ENCODE results near the gene PXYLP1.

The PXYLP1 gene

GRCh38 chr3:141250828-141251227 lies 19.2 kb downstream of the PXYLP1 start:
- no peak for DNase-seq

- DNase-seq, result no peak
These were observed 21.7 kb downstream of the PXYLP1 start for GRCh38 chr3:141253326-141253725.

- DNase-seq, result no peak
These were observed 22.2 kb downstream of the PXYLP1 start for GRCh38 chr3:141253811-141254210.

DNA sequence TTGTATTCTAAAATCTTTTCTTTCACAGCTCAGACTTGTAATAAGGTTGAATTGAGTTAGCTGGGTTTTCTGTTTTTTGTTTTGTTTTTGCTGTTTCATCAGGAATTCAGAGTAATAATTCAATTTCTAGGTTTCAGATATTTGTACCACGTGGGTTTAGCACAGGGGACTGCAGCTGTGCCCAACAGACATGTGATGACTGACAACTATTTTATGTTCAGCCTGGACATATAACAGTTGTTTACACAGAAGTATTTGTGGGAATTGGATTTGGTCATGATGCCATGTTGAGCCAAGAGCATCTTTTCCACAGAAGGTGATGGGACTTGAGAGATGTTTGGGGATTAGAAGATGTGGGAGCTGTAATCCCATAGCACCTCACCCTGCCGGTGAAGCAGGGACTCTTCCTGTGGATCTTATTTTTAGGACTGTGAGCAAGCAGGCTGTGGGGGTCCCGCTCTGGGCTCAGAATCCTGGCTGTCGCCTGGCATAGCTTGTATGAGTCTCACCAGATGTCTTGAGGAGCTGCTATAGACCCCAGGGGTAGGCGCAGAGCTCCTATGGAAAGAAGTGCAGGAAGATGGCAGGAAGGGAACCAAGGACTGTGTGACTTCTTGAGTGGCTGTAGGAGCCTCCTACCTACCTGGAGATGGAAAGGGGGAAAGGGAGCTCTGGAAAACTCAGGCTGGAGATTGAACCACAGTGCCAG lies 23.7 kb downstream of the PXYLP1 start:
- DNase-seq, result no peak

GRCh38 chr3:141255846-141256261 lies 24.2 kb downstream of the PXYLP1 start:
- DNase-seq, result no peak

- DNase-seq, result no peak
These were observed 25.2 kb downstream of the PXYLP1 start for GRCh38 chr3:141256820-141257219.

- no peak for DNase-seq
These were observed 26.3 kb downstream of the PXYLP1 start for GRCh38 chr3:141257961-141258360.

GRCh38 chr3:141258973-141259372 lies 27.3 kb downstream of the PXYLP1 start:
- no peak for DNase-seq

DNA sequence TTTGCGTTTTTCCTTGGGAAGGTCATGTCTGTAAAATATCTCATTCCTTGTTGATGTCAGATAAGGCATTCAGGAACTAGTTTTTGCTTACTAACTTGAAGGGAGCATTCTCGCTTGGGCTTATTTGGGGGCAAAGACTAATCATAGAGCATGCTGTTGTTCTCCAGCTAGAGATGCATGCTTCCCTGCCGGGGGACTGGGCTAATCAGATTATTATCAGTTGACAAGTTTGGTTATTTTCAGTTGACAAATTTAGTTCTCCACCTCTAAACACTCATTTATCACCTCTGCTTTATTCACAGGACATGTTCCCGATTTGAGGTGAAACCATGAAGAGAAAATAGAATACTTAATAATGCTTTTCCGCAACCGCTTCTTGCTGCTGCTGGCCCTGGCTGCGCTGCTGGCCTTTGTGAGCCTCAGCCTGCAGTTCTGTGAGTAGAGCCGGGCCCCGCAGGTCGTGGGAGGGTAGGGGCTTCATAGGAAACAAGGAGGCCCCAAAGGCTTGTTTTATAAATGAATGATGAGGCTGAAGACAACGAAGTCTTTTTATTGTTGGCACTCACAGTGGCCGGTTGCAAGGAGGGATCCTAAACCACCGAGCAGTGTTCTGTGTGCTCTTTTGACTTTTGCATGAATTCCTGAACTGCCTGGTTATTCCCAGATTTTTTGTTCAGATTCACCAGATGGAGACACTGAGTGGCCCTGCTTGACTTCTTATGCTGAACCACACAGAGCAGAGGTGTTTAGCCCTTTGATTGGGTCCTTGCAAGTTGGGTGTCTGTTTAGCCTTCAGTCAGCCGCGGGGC lies 28.4 kb downstream of the PXYLP1 start:
- DNase-seq, result no peak

DNA sequence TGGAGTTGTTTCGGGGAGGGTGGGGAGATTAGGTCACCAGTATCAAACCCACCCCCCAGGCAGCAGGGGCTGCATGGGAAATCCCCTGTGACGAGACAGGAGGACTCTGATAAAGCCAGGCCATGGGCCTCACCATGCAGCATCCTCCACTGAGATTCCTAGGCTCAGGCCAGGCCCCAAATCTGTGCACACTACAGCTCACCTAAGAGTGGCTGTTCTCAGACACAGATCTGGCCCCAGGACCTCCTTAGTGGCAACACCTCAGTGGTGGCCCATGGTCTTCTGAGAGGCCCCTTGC lies 29.0 kb downstream of the PXYLP1 start:
- no peak for DNase-seq

DNA sequence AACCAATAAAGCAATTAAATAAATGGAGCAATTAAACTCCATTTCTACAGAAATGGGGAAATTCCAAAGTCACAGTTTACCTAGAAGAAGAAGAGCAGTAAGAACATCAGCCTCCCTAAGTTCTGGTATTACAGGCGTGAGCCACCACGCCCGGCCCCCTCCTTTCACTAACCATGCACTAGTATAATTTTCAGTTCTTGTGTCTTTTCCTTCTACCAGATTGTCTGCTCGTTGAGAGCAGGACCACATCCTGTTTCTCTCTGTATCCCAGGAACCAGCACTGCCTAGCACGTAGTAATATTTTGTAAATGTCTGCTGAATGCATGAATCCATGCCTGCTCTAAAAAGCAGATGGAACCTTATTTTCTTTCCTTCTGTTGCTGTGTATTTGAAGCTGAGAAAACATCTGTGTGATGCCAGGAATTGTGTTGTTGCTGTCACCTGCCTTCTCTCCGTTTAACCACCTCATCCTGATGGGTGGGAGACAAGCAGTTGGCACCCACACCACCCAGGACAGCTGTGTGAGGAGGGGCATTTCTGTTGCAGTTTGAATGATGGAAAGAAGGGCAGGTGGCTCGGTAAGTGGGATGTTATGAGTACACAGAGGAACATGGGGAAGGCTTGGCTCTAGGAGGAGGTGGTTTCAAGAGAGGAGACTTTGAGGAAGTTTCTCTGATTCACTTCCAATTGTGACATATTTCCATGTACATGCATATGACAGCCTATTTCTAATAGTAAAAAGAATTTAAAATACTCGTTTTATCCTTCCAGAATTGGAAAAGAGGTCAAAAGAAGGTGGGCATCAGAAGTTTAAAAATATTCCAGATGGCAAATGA lies 30.1 kb downstream of the PXYLP1 start:
- no peak for DNase-seq

DNA sequence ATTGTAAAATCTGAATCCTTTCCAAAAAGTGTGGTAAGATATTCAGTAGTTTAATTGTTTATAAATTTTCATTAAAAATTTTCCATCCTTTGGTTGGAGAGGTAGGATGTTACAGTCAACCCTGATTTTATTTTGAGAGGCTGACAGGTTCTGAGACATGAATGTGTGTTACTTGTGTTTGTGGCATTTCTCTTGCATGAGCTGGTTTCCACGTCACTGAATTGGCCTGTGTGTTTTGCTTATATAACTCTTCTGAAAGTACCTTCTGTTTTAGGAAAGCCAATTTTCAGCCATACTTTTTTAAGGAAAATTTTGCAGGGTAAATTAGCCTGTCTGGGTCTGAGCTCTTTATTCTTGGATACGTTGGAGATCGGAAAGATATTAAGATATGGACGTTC lies 30.7 kb downstream of the PXYLP1 start:
- DNase-seq, result no peak

GRCh38 chr3:141266186-141266585 lies 34.6 kb downstream of the PXYLP1 start:
- no peak for DNase-seq

DNA sequence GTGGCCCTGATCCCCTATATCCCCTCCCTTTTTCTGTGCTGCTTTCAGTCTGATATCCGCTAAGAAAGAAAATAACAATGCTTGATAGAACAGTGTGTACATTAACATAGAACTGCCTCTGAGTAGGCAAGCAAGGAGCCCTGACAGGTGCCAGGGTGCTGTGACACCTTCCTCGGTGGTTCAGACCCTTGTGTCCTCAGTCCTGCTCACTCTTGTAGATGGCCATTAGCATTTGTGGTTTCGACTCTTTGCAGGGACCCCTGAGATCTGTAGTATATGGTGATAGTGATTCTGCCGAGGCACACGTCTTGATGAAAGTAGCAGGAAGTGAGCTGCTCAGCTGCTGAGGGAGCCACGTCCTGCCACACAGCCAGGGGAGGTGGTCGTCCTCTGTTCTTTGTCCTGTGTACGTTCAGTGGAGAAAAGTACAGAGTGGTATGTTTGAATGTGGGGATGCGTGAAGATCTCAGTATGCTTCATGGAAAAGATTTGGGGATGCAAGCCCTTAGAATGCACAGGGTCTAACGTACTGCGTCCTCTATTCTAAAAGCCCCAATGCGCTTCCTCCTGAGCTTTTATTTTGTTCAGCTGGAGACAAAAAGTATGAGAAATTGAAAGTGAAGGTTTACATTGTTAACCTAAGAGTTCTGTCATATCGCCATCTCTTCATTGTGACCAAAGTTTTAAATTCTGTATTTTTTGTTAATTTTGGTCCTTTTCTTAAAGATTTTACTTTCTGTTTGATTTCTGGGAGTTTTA lies 35.4 kb downstream of the PXYLP1 start:
- DNase-seq, result peak; percentile 24

GRCh38 chr3:141267629-141268028 lies 36.0 kb downstream of the PXYLP1 start:
- DNase-seq, result no peak

GRCh38 chr3:141268306-141268705 lies 36.7 kb downstream of the PXYLP1 start:
- no peak for DNase-seq

DNA sequence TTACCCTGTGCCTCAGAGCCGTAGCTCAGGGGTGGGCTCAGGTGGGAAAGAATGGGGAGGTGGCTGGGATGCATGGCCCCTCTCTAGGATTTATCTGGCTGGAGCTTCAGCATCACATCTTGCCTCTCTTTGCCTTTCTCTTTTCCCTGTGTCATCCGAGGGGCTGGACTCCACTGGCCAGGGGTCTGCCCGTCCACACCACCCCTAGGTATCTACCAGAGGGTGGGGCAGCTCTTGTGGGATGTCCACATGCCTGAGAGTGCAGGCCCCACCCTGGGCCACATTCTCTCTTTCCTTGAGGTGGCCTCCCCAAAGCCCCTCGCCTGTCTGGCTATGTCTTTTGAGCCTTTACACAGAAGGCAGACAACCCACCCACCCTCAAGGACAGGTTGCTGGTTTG lies 37.2 kb downstream of the PXYLP1 start:
- DNase-seq, result no peak

DNA sequence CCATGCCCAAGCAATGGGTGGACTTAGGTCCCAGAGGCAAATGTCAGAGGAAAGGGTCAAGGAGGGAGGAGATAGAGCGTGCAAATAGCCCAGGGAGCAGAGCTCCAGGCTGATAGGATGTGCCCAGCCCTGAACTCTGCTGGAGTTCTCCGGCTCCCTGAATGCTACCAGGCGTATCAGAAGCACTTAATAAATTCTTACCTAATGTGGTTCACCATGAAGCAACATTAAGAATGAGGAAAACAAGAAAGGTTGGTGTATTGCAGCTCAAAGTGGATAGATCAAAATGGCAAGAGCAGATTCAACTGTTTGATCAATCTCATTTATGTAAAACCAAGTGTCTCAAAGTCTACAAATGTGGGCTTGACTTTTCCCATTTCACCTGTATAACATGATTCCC lies 38.3 kb downstream of the PXYLP1 start:
- DNase-seq, result no peak

DNA sequence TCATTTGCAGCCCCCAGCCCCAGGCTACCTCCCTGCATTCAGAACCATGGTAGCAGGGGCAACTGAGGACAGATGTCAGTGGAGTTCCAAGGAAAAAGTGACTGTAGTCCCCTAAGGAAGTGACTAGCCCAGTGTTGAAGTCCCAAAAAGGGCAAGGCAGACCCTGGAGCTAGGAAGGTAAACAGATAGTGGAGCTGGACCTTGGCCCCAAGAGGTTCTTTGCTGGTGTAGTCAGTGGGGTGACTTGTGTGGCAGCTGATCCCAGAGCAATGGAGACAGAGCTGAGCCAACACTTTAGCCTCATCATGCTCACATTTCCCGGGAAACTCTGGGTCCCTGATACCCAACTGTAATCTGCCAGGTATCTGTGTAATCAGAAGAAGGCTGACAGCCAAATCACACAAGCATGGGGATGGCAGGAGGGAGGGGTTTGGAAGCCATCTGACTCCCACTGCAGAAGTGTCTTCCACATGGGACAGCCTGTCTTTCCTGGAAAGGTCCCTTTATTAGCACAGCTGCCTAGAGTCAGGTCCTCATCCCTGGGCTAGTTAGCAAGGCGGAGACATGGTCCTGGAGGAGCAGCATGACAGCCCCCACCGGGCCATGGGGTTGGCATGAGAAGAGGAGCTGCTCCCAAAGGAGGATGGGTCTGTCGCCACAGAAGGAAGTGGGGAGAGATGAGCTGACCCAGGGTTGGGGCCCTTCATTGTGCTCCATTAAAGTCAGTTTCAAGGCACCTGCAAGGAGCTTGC lies 39.8 kb downstream of the PXYLP1 start:
- DNase-seq, result no peak

DNA sequence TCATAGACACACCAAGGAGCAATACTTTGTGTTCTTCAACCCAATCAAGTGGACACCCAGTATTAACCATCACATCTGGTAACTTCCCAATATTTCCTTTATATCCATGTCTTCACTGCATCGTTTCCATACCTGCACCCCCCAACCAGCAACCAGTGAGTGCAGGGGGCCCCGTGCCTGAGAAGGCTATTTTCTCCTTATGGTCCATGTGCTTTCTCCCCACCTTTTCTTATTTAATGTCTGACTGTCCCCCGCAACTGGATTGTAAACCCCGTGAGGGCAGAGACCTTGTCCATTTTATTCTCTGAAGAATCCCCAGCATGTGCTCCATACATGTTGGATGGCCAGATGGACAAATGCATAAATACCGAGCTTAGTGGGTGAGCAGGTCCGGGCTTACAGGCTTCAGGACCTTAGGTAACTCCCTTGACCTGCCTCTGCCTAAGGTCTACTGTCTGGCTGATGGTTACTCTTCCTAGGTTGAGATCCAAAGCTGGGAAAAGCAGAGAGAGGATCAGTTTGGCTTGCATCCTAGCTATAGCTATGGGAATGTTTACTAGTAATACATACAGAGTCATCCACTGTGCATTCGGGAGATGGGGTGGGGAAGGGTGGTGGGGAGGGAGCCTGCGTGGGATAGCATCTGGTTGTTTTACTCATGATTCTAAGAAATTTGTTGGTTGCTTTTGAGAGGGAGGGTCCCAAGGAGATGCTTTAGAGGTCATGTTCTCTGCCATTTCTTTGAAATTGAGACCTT lies 41.5 kb downstream of the PXYLP1 start:
- DNase-seq, result no peak

- DNase-seq, result no peak
These were observed 42.2 kb downstream of the PXYLP1 start for GRCh38 chr3:141273700-141274410.
